Activated CD4-positive, alpha-beta T cell treated with anti-CD3 and anti-CD28 coated beads, Interleukin-2, amount 50 U/mL, for 16 hours (primary cell): ENCODE data around the gene NT5C3B.
"Not testable (repeated sequence)": the region's sequence is repeated elsewhere in the genome, so short reads cannot be mapped to it uniquely, and the experiment has no call there.

Experiments used
- DNase-seq: peaks from one replicate; pipeline ENCODE4 v3.0.0-alpha.2; 2020

The NT5C3B gene

DNA sequence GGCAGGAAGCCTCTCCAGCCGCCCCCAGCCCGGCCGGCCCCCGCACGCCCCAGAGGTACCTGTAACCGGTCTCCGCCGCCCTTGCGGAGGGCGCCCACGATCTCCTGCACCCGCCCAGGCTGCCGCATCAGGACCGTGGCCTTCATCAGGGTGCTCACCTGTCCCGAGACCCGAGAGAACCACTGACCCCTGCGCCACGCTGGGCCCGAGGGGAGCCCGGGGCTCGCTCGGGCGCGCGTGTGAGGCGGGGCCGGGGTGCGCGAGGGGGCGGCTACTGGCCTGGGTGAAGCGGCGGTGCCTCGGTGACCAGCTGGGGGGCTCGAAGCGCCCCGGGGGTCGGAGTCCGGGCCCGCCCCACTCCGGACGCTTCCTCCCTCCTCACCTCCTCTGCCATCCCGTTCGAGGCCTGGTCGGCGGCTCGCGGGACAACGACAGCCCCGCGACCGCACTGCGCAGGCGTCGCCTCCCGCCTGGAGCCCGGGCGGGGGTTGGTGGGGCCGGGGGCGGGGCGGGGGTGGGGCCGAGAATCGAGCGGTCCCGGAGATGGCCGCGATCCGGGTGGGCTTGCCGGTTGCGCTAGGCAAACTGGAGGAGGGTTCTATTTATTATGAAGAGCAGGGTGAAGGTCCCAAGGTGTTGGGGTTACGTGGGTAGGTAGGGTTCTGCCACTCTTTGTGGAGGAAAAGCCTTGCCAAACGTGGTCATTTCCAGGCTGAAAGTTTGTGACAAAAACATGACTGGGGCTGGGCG, at the start of gene NT5C3B:
Gene NT5C3B, minus strand, starts transcription at position 433 of the 750 bp plus-strand sequence. Its CDS starts 39 bp downstream, at position 394.
- peak; percentile 64 for DNase-seq

DNA sequence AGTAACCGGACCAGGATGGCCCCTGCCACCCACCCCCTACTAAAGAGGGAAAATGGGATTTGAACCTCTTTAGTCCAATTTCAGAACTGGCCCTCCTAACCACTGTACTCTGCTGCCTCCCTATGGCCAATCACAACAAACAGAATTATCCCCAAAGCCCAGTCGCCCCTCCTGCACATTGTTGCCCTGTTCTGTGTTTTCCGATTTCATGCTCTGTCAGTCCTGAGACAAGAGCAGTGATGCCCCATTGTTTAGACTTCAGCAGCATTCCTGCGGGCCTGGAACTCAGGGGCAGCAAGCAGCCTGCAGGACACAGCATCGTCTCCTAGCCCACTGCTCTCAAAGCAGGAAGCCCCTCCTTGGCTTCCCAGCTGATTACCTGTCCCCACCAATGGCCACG, 49.7 kb upstream of the NT5C3B start:
- no peak for DNase-seq

DNA sequence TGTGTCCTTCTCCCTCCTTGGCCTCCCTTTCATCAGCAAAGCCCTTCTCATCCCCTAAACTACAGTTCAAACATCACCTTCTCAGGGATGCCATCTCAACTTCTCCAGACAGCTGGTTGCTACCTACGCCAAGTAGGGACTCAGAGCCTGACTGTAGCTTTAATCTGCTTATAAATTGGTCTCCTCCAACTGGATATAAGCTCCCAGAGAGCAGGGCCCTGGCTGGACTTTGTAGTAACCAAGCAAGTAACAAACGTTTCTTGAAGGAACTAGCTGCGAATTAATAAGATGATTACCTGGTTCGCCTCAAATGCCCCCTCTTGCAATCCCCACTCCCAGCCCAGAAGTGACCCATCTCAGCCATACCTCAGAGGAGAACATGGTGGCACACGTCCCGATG, 46.7 kb upstream of the NT5C3B start:
- DNase-seq = no peak

DNA sequence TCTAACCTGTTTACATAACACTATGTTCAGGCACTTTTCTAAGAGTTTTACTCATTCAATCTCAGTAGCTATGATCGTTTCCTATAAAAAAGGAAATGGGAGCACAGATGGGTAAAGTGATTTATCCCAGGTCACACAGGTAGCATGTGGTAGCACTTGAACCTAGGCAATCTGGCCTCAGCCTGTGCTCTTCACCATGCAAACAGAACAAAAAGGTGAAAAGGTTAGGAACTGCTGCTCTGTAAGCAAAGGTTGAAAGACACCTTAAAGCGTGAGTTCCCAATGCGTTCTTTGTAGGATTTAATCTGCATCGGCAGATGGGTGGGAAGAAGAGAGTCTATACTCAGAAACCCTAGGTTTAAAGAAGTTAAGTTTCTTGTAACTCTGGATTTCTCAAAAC, 44.1 kb upstream of the NT5C3B start:
- no peak for DNase-seq

DNA sequence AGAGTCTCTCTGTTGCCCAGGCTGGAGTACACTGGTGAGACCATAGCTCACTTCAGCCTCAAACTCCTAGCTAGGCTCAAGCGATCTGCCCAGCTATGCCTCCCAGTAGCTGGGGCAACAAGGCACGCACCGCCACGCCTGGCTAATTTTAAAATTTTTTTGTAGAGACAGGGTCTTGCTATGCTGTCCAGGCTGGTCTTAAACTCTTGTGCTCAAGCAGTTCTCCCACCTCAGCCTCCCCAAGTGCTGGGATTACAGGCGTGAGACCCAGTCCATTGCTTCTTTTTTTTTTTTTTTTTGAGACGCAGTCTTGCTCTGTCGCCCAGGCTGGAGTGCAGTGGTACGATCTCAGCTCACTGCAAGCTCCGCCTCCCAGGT, 38.2 kb upstream of the NT5C3B start:
- DNase-seq = not testable (repeated sequence)

DNA sequence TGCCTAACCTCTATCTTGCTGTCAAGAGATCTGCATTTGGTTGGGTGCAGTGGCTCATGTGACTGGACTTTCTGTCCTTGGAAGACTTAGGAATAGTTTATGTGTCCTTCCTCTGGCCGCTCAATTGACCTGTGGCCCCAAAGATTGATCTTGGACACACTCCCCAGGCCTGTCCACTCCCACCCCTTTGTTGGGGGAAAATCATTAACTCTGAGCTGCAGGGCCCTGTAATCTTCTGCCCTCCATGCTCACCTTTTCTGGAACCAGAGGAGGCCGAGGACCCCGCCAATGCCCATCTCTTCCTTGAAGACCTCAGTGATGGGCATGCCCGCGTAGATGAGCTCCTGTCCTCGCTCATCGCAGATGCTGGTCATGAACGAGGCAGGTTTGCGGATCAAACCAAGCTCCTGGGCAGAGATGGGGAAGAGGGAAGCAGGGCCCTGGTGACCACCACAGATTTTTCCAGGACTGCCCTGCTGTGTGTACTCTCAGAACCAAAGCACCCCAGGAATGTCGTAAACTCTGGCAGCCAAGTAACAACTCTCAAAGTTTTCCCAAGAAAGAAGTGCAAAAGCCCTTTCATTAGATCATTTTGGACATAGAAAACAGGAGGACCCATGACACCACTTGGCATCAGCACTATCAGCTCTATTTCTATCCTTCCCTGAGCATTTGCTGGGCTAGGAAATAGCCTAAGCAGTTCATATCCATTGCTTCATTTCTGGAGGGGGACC, 37.7 kb upstream of the NT5C3B start:
- DNase-seq = no peak

DNA sequence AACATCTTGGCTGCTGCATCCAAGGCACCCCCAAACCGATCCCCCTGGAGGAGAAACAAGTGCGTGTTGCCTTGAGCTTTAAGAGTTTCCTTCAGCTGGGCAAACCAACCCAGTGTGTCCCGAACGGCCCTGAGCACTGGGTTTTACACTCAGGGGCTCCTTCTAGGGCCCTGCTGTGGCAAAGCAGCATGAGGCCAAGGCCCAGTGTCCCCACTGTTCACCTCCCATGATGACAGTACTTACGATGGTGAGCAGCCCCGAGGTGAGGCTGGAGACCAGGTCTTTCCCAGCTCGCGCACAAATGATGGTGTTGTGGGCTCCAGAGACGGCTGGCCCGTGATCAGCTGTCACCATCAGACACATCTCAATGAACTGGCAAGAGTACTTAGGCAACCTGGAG, 35.8 kb upstream of the NT5C3B start:
- DNase-seq = no peak

DNA sequence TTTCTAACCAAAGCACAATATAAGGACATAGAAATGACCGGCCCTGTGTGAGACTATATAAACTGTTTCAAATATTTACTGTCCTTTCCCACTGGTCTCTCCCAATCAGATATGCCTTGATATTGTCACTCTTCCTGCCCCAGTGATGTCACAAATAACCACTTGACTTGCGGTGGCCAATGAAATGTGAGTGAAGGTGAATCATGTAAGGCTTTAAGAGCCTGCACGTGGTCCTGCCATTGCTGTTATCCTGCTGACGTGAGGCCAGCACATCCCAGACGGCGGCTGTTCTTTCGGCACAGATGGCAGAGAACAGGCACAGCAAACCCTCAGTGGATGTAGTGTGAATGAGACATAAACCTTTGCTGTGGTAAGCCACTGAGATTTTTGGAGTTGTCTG, 34.6 kb upstream of the NT5C3B start:
- no peak for DNase-seq

DNA sequence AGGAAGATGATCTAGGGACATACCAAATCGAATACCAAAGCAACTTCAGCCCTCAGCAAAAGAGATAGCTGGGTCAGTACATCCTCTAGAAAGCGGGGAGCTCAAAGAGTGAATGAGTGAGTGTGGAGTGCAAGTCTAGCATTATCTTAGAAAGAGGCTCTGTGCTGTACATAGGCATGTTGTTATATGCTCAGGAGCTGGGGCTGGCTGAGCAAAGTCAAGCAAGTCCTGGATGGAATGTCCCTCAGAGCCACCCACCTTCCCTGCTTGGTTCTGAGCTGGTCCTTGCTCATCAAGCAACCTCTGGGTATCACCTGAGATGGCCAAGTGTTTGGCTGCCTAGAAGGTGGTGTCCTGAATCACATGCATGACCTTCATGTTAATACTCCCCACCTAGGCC, 34.1 kb upstream of the NT5C3B start:
- no peak for DNase-seq

DNA sequence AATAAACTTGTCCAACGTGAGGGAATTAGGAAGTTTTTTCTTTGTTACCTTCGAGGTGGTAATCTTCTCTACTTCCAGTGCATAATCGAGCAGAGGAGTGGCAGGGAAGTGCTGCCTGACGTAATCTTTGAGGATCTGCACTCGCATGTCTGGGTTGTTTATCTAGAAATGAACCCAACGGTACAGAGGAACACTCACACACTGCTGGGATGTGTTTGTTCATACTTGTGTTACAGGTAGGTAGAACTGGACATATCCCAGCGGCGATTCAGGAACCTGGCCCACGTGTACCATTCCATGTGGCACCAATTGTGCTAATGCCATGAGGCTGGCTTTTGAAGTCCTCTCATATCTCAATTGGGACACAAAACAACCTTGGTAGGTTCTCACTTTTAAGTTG, 33.4 kb upstream of the NT5C3B start:
- no peak for DNase-seq

DNA sequence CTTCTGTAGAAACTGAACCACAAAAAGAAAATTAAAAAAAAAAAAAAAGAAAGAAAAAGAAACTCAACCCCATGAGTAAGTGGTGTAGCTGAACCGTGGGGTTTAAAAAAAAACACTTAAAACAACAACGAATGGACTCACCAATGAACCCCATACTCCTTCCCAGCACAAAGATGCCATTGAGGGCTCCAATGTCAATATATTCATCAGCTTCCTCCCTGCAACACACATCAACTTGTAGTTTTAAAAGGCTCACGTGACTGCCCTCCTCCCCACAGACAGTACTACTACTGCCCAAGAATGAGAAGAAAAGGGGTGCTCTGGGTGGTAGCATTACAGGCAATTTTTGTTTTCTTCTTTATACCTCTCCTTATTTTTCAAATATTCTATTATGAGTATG, 32.5 kb upstream of the NT5C3B start:
- DNase-seq = no peak

DNA sequence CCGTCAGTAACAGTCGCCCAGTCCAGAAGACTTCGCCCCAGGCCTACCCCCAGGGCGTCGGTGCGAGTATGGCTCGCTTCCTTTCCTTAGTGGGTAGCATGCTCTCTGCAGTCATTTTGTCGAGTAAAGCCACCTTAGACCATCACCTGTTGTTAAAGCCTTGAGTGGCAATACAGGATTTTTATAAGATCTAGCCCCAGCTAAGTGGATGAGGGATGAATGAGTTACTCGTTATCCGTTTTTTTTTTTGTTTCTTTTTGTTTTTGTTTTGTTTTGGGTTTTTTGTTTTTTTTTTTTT, 29.5 kb upstream of the NT5C3B start:
- DNase-seq = no peak

DNA sequence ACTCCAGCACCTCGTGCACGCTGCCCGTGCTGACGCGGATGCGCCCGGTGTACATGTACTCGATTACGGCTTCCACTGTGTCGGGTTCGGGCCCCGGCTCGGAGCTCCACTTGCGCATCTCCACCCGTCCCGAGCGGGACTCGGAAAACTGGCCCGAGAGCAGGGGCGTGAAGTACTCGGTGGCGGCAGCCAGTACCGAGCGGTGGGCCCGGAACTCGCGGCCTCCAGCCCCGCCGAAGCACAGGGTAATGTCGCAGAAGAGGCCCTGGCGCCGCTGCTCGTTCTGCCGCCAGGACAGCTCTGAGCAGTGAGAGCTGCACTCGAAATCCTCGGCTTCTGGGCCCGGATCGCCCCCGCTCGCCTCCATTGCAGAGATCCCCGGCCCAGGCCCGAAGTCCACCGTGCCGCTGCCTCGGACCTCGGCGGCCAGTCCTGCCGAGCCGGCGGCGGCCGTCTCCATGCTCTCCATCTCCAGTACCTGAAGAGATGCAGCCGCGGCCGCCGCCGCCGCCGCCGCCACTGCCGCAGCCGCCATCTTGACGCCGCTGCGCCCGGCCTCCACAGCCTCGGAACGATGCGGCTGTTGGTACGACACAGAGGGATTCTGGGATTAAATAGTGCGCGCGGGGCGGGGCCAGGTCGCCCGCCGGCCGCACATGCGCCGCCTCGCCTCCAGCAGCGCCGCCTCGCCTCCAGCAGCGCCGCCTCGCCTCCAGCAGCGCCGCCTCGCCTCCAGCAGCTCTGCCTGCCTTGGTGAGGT, 29.0 kb upstream of the NT5C3B start, which contains the start of gene KLHL11:
Gene KLHL11, minus strand, starts transcription at position 588 of the 760 bp plus-strand sequence. Its CDS starts 53 bp downstream, at position 535.
- DNase-seq = peak; percentile 93

DNA sequence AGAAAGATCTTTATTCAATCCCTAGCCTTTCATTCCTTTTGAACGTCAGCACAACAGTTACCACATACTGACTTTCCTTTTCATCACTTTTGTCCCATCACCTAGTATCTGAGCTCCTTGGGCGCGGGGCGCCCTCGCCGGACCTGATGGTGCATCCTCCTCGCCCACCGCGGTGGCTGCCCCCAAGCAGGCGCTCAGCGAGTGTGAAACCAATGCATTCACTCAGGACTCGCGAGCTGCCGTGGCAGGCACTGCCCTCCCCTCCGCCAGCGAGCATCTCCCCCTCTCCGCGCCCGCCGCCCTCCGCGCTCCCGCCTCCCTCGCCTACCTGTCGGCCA, 28.4 kb upstream of the NT5C3B start:
- no peak for DNase-seq

DNA sequence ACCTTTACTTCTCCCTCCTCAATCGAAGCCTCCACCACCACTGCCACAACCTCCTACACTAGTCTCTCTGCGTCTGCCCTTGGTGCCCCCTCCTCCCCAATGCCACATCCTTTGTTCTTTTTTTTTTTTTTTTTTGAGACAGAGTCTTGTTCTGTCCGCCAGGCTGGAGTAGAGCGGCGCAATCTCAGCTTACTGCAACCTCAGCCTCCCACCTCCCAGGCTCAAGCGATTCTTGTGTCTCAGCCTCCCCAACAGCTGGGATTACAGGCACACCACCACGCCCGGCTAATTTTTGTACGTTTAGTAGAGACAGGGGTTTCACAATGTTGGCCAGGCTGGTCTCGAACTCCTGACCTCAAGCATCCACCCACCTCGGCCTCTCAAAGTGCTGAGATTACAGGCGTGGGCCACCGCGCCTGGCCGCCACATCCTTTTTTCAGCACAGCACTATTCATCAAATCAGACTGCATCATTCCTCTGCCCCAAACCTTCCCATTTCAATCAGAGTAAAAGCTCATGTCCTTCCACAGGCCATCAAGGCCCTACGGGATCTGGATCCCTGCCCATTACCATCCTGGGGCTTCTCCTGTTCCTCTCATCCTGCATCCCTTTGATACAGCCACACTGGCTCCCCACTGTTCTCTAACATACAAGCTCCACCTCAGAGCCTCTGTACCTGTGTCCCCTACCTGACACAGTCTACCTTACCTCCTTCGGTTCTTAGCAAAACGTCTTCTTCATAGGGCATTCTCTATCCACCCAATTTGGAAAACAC, 27.2 kb upstream of the NT5C3B start:
- peak; percentile 39 for DNase-seq

DNA sequence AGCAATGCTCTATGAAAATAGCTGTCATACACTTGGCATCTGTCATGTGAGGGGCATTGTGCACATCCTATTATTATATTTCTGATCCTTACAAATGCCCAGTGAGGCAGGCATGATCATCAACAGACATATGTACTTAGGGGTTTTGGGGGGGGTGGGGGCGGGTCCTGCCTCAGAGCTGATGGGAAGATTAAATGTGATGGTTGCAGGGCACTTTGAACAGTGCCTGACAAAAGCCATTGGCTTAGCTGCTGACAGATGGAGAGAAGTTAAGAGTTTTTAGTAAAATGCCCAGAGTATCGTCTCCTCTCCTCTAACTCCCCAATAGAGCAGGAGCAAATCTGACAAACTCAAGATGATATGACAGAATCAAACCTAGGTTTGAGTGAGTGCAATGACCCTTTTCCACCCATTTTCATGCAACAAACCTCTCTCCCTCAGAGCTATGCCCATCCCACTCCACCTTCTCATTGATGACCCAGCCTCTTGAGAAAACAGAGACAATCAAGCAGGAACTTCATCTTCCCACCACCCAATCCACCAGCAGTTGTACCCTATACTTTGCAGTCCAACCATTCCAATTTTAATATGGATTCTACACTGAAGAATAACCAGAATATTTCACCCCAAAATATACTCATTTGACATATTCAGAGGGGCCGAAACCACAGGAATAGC, 24.4 kb upstream of the NT5C3B start:
- DNase-seq = no peak

DNA sequence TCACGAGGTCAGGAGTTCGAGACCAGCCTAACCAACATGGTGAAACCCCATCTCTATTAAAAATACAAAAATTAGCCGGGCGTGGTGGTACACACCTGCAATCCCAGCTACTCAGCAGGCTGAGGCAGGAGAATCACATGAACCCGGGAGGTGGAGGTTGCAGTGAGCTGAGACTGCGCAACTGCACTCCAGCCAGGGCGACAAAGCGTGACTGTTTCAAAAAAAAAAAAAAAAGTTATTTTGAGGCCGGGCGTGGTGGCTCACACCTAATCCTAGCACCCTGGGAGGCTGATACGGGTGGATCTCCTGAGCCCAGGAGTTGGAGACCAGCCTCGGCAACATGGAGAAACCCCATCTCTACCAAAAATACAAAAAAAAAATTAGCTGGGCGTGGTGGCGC, 15.3 kb upstream of the NT5C3B start:
- DNase-seq = not testable (repeated sequence)

DNA sequence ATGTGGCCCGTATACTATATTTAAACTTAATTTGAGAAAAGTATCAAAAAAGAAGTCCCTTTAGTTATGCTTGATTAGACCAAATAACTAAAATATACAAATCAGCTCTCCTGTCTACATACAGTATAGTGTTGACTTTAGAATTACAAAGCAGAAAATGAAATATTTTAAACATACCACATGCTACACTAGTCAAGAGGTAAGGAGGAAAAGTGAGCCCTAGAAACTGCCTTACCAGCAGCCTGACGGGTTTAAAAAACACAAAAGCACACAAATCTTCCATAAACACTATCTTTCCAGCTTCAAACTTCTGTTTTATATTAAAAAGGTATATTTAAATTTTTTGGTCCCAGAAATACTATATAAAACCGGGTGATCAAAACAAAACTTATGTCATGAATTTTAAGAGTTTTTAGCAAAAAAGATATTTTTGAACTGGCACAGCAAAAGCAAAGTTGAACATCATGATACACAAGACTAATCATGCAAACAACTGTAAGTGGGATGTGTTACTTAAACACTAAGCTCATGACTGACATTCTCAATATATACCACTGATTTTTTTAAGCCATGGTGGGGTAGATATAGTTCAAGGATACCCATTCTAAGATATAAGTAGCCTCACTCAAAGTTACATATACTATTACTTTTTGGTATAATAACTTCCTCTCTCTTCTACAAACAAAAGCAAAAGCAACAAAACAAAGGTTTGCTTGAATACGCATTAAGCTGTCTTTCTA, 13.4 kb upstream of the NT5C3B start:
- DNase-seq = no peak

DNA sequence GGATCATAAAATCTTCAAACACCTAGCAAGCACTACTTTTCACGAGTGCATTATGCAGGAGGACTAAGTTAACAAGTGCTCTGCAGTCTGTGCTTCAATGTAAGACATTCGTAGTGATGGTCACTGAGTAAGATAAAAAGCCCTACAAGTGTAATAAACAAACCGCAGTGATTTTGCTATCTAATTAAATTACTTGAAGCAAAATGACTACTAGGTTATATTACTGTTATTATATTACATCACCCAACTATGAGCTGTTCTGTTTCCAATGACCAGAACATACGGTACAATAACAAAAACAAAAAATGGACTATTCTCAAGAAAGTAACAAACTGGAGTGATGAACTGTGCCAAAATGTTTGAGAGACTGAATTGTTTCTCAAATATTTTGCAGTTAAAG, 12.8 kb upstream of the NT5C3B start:
- no peak for DNase-seq

DNA sequence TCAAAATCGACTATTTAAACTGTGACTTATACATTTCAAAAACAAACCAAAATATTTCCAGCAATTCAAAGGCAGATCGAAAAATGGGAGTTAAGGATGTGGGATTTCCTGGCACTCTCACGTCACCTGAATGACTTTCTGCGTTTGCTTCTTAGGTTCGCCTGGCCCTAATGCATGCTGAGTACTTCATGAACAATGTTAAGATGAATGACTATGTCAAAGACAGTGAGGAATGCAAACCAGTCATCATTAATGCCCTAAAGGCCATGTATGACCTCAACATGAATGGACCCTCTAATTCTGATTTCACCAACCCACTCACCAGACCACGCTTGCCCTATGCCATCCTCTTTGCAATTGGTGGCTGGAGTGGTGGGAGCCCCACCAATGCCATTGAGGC, 8.9 kb upstream of the NT5C3B start:
- DNase-seq = no peak

DNA sequence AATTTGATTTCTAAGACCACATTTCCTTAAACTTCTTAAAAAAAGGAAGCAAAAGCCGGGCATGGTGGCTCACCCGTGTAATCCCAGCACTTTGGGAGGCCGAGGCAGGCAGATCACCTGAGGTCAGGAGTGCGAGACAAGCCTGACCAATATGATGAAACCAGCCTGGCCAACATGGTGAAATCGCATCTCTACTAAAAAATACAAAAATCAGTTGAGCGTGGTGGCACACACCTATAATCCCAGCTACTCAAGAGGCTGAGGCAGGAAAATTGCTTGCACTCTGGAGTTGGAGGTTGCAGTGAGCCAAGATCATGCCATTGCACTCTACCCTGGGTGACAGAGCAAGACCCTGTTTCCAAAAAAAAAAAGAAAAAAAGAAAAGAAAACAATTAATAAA, 4.7 kb upstream of the NT5C3B start:
- not testable (repeated sequence) for DNase-seq

DNA sequence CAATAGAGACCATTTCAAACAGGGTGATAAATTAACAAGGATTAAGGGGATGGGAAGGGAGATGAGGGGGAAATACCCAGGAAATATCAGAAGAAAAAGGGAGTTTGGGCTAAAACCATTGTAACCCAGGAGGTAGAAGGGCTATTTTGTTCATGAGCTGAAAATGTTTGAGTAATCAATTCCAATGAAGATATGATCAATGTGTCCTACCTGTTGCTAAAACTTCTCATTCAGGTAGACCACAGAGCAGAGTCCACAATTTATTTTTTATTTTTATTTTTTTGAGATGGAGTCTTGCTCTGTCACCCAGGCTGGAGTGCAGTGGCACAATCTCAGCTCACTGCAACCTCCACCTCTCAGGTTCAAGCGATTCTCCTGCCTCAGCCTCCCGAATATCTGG, 3.4 kb upstream of the NT5C3B start:
- not testable (repeated sequence) for DNase-seq
